ENCODE results near the gene NPHP1. TPM values are rescaled to one million over a fixed set of nuclear protein-coding genes. Genes with fewer than 3 reads are reported as not detected.
A peak's percentile ranks its signal among the peaks of the same experiment; 100 is the strongest.
"Not testable (repeated sequence)": the region's sequence is repeated elsewhere in the genome, so short reads cannot be mapped to it uniquely, and the experiment has no call there.

NPHP1 gene
- total RNA-seq, 1 experiment from 2014 or later, result 4.8 TPM

- DNase-seq (ENCODE audit: low read depth), result no peak
Measured at GRCh38 chr2:110103061-110103961, 101.5 kb downstream of the NPHP1 start.

GRCh38 chr2:110101901-110102803, 102.7 kb downstream of the NPHP1 start:
- peak; percentile 80 for DNase-seq (ENCODE audit: low read depth)

GRCh38 chr2:110101280-110101844, 103.5 kb downstream of the NPHP1 start:
- peak; percentile 100 for DNase-seq (ENCODE audit: low read depth)

GRCh38 chr2:110100880-110101279, 103.9 kb downstream of the NPHP1 start:
- DNase-seq (ENCODE audit: low read depth), result not testable (repeated sequence)

GRCh38 chr2:110100480-110100879, 104.3 kb downstream of the NPHP1 start:
- no peak for DNase-seq (ENCODE audit: low read depth)

- DNase-seq (ENCODE audit: low read depth), result no peak
Measured at GRCh38 chr2:110099471-110100225, 105.2 kb downstream of the NPHP1 start.

- no peak for DNase-seq (ENCODE audit: low read depth)
Measured at GRCh38 chr2:110099038-110099425, 105.8 kb downstream of the NPHP1 start.

GRCh38 chr2:110097506-110098220, 107.2 kb downstream of the NPHP1 start:
- no peak for DNase-seq (ENCODE audit: low read depth)

GRCh38 chr2:110095994-110096633, 108.7 kb downstream of the NPHP1 start:
- DNase-seq (ENCODE audit: low read depth), result no peak

GRCh38 chr2:110094884-110095534, 109.8 kb downstream of the NPHP1 start:
- DNase-seq (ENCODE audit: low read depth), result not testable (repeated sequence)

- not testable (repeated sequence) for DNase-seq (ENCODE audit: low read depth)
Measured at GRCh38 chr2:110093924-110094323, 110.9 kb downstream of the NPHP1 start.

GRCh38 chr2:110090164-110090563, 114.6 kb downstream of the NPHP1 start:
- DNase-seq (ENCODE audit: low read depth), result not testable (repeated sequence)

GRCh38 chr2:110083757-110084156, 121.1 kb downstream of the NPHP1 start:
- not testable (repeated sequence) for DNase-seq (ENCODE audit: low read depth)

- DNase-seq (ENCODE audit: low read depth), result not testable (repeated sequence)
Measured at GRCh38 chr2:110083162-110083561, 121.7 kb downstream of the NPHP1 start.

- not testable (repeated sequence) for DNase-seq (ENCODE audit: low read depth)
Measured at GRCh38 chr2:110078104-110078503, 126.7 kb downstream of the NPHP1 start.

- not testable (repeated sequence) for DNase-seq (ENCODE audit: low read depth)
Measured at GRCh38 chr2:110075896-110076295, 128.9 kb downstream of the NPHP1 start.
